PC-3 (cell line): ENCODE measurements around the gene CAMTA1.

Source experiments
- CTCF ChIP-seq: fragments of 300-600 bp; sonication (generic); conservative IDR thresholded peaks from 2 replicates; pipeline ENCODE4 v1.5.1; 2017; ENCODE audit warnings: antibody characterized with exemption, low read depth, mild to moderate bottlenecking, low read length
- EZH2 ChIP-seq: fragments of 300-600 bp; sonication (generic); IDR thresholded peaks from one replicate; pipeline ENCODE4 v1.6.1; 2017; ENCODE audit warnings: antibody characterized with exemption, mild to moderate bottlenecking, low read length; ENCODE audit not compliant: unreplicated experiment

DNA sequence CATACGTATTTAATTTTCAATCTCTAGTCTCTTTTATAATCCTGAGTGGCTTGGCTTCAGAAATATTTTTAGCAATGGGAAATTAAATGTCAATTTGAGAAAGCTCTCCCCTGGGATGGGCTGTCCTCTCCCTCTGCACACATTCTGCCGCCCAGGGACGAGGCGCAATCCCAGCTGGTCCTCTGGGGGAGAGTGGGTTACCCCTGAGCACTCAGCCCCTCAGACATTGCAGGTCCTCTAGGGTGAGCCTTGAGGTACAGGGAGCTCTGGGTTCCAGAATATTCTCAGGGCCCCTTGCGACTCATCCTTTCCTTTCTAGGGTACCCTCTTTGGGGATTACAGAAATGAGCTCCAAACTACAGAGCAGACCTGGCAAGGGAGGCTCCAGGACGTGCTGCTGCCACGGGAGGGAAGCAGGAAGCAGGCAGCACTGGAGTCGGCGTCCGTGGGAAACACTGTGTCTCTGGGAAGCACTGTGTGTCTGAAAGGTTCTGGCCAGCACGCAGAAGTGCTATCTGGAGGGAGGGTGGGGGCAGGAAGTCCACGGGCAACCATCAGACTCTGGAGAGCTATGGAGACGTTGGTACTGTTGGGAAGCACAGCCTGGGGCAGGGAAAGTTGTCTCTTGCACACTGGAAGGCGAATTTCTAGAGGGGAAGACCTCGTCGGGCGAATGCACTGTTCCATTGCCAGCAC, 642.5 kb downstream of the CAMTA1 start:
- TF ChIP-seq CTCF (no peak), EZH2 (no peak)
